AG10803 (cell line): ENCODE measurements around the gene STK32B.

Experiments
- DNase-seq: peaks from one replicate; pipeline ENCODE4 v3.0.0; 2010; ENCODE audit warnings: low read depth
- H3K4me3 ChIP-seq: 2 replicates; pipeline ENCODE4 v1.5.1; 2011; ENCODE audit warnings: mild to moderate bottlenecking, low read length, control low read depth
- TF ChIP-seq, protein P1 (sequence below): conservative IDR thresholded peaks from 2 replicates; pipeline ENCODE4 v1.5.1; 2011; ENCODE audit warnings: mild to moderate bottlenecking, low read length, control low read depth, inconsistent platforms

The STK32B gene

DNA sequence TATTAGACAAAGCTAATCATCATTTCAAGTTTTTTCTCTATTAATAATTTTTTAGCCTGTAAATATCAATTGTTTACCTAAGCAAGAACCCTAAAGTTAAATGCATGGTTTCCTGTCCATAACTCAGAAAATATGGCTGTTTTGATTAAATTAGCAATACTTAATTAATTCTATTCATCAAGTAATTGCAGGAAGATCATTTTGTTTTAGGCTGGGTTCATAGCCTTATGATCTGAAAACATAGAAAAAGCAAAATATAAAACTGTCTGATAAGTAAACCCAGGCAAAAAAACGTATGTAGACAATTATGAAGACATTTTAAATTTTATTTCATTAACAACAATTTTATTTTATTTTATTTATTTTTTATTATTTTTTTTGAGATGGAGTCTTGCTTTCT, 438.0 kb downstream of the STK32B start:
- H3K4me3 ChIP-seq, result no peak overlapping the region
- TF ChIP-seq, protein P1, sequence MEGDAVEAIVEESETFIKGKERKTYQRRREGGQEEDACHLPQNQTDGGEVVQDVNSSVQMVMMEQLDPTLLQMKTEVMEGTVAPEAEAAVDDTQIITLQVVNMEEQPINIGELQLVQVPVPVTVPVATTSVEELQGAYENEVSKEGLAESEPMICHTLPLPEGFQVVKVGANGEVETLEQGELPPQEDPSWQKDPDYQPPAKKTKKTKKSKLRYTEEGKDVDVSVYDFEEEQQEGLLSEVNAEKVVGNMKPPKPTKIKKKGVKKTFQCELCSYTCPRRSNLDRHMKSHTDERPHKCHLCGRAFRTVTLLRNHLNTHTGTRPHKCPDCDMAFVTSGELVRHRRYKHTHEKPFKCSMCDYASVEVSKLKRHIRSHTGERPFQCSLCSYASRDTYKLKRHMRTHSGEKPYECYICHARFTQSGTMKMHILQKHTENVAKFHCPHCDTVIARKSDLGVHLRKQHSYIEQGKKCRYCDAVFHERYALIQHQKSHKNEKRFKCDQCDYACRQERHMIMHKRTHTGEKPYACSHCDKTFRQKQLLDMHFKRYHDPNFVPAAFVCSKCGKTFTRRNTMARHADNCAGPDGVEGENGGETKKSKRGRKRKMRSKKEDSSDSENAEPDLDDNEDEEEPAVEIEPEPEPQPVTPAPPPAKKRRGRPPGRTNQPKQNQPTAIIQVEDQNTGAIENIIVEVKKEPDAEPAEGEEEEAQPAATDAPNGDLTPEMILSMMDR, result no peak
- no peak for DNase-seq

DNA sequence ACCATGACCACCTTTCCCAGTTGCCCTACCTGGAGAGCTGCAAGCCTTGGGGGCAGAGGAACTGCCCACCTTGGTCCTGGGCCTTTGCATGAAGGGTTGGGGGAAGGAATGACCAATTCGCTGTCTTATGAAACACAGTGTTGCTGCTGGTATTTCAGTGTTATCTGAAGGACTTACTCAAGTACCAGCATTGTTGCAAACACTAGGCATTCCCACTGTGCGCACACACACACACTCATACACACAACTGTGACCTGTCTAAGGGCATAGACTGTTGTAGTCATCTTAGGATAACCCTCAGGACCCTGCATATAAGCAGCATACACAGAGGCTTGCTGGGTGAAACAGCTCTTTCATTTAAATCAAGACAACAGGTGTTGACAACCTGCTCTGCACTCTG, 446.2 kb downstream of the STK32B start:
- TF ChIP-seq, protein P1, result no peak
- no peak for DNase-seq
- H3K4me3 ChIP-seq, result no peak overlapping the region

DNA sequence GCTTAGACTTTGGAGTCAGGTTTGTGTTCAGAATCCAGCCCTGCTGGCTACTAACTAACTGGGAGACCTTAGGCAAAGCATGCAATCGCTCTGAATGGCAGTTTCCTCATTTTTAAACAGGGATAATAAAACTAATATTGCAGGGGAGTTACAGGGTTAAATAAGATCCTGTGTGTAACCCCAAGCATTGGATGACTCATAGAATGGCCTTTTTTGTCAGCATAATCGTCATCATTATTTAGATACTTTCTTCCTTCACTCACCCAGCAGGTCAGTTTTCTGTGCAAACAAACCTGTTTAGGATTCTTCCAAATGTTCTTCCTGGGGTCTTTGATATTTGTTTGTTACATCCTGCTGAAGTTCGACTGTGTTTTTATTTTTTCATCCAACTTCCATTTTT, 448.9 kb downstream of the STK32B start:
- H3K4me3 ChIP-seq, result no peak overlapping the region
- TF ChIP-seq, protein P1, result no peak
- peak; percentile 12 for DNase-seq

DNA sequence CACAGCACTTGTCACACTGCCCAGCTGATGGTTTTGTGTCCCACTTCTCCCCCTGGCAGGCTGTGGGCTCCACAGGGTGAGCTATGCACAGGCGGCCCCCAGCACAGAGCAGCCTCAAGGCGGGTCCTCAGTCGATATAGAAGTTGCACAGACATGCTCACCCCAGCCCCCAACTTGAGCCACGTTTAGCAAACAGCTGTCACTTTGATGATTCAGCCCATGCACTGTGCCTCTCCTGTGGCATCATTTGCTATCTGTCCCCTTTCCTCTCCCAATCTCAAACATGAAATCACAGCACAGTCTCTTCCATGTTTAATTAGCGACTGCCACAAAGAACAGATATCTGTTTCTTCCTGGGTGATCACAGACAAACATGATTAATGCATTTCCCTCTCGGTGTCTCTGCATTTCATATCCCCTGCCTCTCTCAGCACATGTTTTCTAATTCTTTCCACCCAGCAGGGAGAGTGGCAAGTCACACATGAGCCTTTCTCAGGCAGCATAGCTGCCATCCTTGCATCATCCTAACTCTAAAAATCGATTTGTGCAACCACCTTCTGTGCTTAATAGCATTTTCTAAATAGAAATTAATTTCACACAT, 452.2 kb downstream of the STK32B start:
- TF ChIP-seq, protein P1, result no peak
- H3K4me3 ChIP-seq, result no peak overlapping the region
- DNase-seq, result no peak

DNA sequence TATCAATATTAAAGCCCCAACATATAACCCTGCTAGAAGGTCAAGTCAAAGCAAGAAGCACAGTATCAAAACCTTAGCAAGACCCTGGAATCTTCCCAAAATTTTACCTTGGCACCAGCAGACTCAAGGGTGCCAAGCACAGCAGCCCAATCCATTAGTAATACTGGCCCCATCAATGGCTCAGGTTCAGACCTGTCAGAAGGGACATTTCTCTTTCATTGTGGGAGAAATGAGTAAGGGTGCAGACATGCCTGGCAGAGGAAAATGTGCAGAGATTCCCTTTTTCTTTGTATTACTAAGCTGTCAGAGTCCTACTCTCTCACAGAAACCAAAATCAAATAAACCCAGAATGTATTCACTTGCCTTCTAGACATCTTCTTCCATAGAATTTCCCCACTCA, 453.2 kb downstream of the STK32B start:
- no peak for DNase-seq
- TF ChIP-seq, protein P1, result no peak
- no peak overlapping the region for H3K4me3 ChIP-seq

DNA sequence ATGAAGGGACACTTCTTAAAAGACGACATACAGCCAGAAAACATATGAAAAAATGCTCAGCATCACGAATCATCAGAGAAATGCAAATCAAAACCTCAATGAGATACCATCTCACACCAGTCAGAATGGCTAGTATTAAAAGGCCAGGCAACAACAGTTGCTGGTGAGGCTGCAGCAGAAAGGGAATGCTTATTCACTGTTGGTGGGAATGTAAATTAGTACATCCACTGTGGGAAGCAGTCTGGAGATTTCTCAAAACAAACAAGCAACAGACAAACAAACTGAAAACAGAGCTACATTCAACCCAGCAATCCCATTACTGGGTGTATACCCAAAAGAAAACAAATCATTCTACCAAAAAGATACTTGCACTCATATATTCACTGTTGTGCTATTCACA, 459.2 kb downstream of the STK32B start:
- TF ChIP-seq, protein P1, result no peak
- no peak overlapping the region for H3K4me3 ChIP-seq
- DNase-seq, result peak; percentile 4

DNA sequence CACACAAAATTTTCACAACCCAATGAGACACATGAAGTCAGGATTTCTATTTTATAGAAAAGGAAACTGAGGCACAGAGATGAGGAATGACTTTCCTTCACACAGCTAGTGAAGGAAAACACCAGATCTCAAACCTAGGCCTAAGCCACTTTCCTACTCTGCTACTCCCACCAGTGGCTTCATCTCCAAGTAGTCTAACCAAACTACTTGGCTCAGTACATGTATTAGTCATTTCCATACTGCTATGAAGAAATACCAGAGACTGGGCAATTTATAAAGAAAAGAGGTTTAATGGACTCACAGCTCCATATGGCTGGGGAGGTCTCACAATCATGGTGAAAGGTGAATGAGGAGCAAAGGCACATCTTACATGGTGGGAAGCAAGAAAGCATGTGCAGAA, 460.5 kb downstream of the STK32B start:
- no peak overlapping the region for H3K4me3 ChIP-seq
- DNase-seq, result peak; percentile 60
- TF ChIP-seq, protein P1, result no peak
